HUES64 (cell line): ENCODE data around the gene COQ8B.

Experiments
- H3K27ac ChIP-seq: 2 replicates; pipeline ENCODE4 v1.7.0; 2013; ENCODE audit warnings: low read depth, low read length, inconsistent platforms
- H3K27me3 ChIP-seq: 2 replicates; pipeline ENCODE4 v1.6.1; 2013; ENCODE audit warnings: mild to moderate bottlenecking, low read length; ENCODE audit not compliant: insufficient read depth
- H3K36me3 ChIP-seq: 2 replicates; pipeline ENCODE4 v1.6.1; 2013; ENCODE audit warnings: mild to moderate bottlenecking, low read length; ENCODE audit not compliant: insufficient read depth
- H3K4me1 ChIP-seq: 2 replicates; pipeline ENCODE4 v1.6.1; 2013; ENCODE audit warnings: mild to moderate bottlenecking, low read length, moderate library complexity; ENCODE audit not compliant: insufficient read depth
- H3K4me3 ChIP-seq: 2 replicates; pipeline ENCODE4 v1.5.1; 2013; ENCODE audit warnings: mild to moderate bottlenecking, low read length, moderate library complexity
- H3K9ac ChIP-seq: 2 replicates; pipeline ENCODE4 v1.6.1; 2013; ENCODE audit warnings: mild to moderate bottlenecking, low read depth, low read length
- H3K9me3 ChIP-seq: 2 replicates; pipeline ENCODE4 v1.6.1; 2013; ENCODE audit warnings: low read depth, low read length; ENCODE audit not compliant: insufficient read depth
- WGBS: fragments of 150-250, 120-280 bp; methylation state at CpG from one replicate; pipeline ENCODE4 v1.1.7; 2013; ENCODE audit warnings: missing lambda C conversion rate; 5-methylcytosine and 5-hydroxymethylcytosine counted together

The COQ8B gene

GRCh38 chr19:40689339-40690049 lies 27.2 kb downstream of the COQ8B start:
- WGBS: 27% methylated on average over 18 of the region's 18 CpGs
- Histone ChIP-seq H3K9me3 (no peaks in the 10 kb centered on the region), H3K27me3 (no peaks in the 10 kb centered on the region), H3K36me3 (peaks cover 19% of the 10 kb centered on the region), H3K4me1 (peaks cover 5% of the 10 kb centered on the region; the same call in 1 of the 2 replicates), H3K4me3 (peak overlapping the region; percentile 73), H3K9ac (peak overlapping the region; percentile 73), H3K27ac (no peak overlapping the region)

DNA sequence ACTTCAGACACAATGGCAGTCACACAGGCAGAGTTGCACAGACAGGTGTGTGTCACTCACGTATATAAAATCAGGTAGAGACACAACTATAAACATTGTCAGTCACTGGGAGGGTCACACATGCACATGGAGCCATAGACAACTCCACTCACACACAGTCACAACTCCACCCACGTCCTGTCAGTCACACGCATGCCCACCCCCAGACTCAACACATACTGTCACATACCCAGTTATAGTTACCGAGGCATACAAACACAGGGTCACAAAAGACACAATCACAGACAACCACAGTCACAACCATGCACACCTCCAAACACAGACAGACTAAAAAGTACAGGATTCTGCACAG lies 27.7 kb downstream of the COQ8B start:
- H3K27ac ChIP-seq: no peak overlapping the region
- H3K4me1 ChIP-seq: peaks cover 5% of the 10 kb centered on the region; the same call in 1 of the 2 replicates
- peaks cover 18% of the 10 kb centered on the region for H3K36me3 ChIP-seq
- H3K9me3 ChIP-seq: no peaks in the 10 kb centered on the region
- no peaks in the 10 kb centered on the region for H3K27me3 ChIP-seq
- 86% methylated on average over 4 of the region's 4 CpGs for WGBS
- peak overlapping the region; percentile 73 for H3K4me3 ChIP-seq
- H3K9ac ChIP-seq: no peak overlapping the region; the same call in 1 of the 2 replicates

GRCh38 chr19:40688309-40688708 lies 28.4 kb downstream of the COQ8B start:
- 88% methylated on average over 1 of the region's 1 CpG for WGBS
- no peak overlapping the region for H3K4me3 ChIP-seq
- H3K36me3 ChIP-seq: peaks cover 21% of the 10 kb centered on the region
- no peak overlapping the region for H3K27ac ChIP-seq
- H3K4me1 ChIP-seq: peaks cover 5% of the 10 kb centered on the region; the same call in 1 of the 2 replicates
- no peaks in the 10 kb centered on the region for H3K27me3 ChIP-seq
- H3K9ac ChIP-seq: no peak overlapping the region
- H3K9me3 ChIP-seq: no peaks in the 10 kb centered on the region

- H3K4me3 ChIP-seq: no peak overlapping the region
- H3K9ac ChIP-seq: no peak overlapping the region
Observed at GRCh38 chr19:40687525-40688016, 29.1 kb downstream of the COQ8B start.

DNA sequence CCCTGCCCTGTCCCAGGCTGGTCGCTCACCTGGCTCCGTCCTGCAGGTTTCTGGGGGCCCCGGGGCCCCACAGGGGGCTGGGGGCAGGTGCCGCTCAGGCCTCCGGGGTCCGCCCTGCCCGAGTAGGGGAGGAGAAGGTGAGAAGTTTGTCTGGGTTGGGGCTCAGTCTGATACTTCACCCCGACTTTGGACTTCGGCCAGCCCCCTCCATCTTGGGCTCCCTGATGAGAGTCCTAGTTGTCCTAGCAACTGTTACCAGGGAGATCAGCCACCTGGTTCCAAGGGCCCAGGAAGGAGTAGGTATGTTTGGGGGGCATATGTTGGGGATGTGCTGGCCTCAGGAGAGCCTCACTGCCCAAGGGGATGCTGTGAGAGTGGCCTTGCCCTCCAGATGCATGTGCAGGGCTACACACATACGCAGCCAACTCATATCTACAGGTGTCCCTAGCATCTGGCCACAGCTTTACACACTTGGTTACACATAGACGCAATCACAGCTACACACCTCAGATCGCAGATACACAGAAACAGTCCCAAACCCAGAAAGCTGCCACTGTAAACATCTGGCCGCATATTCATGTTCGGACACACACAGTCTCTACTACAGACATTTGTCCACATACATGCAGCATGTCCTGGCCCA lies 29.7 kb downstream of the COQ8B start:
- H3K9ac ChIP-seq: no peak overlapping the region
- H3K27ac ChIP-seq: no peak overlapping the region
- no peak overlapping the region for H3K4me3 ChIP-seq
- no peaks in the 10 kb centered on the region for H3K27me3 ChIP-seq
- 96% methylated on average over 14 of the region's 14 CpGs for WGBS
- peaks cover 5% of the 10 kb centered on the region; the same call in 1 of the 2 replicates for H3K4me1 ChIP-seq
- peaks cover 34% of the 10 kb centered on the region for H3K36me3 ChIP-seq
- no peaks in the 10 kb centered on the region for H3K9me3 ChIP-seq

More at GRCh38 chr19:40687525-40688016, 29.1 kb downstream of the COQ8B start:
- H3K36me3 ChIP-seq: peaks cover 28% of the 10 kb centered on the region
- H3K9me3 ChIP-seq: no peaks in the 10 kb centered on the region
- WGBS: 92% methylated on average over 12 of the region's 12 CpGs
- H3K27ac ChIP-seq: no peak overlapping the region
- H3K4me1 ChIP-seq: peaks cover 5% of the 10 kb centered on the region; the same call in 1 of the 2 replicates
- no peaks in the 10 kb centered on the region for H3K27me3 ChIP-seq

GRCh38 chr19:40685563-40685962 lies 31.1 kb downstream of the COQ8B start:
- Histone ChIP-seq H3K27me3 (no peaks in the 10 kb centered on the region), H3K4me1 (no peaks in the 10 kb centered on the region), H3K27ac (no peak overlapping the region), H3K36me3 (peaks cover 45% of the 10 kb centered on the region), H3K4me3 (no peak overlapping the region), H3K9ac (no peak overlapping the region), H3K9me3 (no peaks in the 10 kb centered on the region)
- 97% methylated on average over 6 of the region's 6 CpGs for WGBS

DNA sequence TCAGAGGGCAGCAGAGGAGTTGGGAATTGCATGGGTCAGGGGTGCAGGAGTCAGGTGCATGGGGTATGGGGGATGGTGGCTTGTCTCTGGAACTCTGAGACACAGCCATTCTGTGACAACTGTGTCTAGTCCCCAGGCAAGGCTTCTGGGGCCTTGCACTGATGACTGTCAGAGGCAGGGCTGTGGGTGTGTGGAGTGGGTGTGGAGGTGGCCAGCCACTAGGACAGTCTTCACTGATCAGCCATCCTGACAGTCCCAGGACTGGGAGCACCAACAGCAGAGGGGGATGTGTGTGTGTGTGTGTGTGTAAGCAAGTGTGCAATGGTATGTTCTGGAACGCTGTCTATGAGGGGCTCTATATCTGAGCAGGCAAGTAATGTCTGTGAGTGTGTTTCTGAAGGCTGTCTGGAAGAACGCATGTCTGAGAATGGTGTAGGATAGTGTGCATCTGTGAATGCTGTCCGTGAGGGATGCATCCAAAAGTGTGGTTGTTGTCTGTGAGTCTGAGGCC lies 31.6 kb downstream of the COQ8B start:
- WGBS: 92% methylated on average over 3 of the region's 3 CpGs
- Histone ChIP-seq H3K9me3 (no peaks in the 10 kb centered on the region), H3K36me3 (peaks cover 46% of the 10 kb centered on the region), H3K27me3 (no peaks in the 10 kb centered on the region), H3K4me1 (no peaks in the 10 kb centered on the region), H3K4me3 (no peak overlapping the region), H3K9ac (no peak overlapping the region), H3K27ac (no peak overlapping the region)

DNA sequence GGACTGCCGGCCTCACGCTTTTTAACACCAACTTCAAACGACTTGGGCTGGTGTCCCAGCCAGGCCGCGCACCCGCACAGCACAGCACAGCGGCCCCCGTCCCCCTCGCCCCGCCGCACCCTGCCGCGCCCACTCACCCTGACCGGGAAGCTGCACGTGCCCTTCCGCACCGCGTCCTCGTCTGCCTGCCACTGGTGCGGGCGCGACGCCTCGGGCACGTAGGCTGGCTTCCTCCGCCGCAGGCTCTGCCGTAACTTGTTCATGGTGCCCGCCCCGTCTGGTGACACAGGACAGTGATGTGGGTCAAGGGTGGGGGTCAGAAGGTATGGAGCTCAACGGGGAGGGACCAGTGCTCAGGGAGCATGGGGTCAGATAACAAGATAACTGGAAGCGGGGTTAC lies 32.4 kb downstream of the COQ8B start:
- no peaks in the 10 kb centered on the region for H3K4me1 ChIP-seq
- H3K27me3 ChIP-seq: no peaks in the 10 kb centered on the region
- H3K4me3 ChIP-seq: no peak overlapping the region
- no peaks in the 10 kb centered on the region for H3K9me3 ChIP-seq
- H3K27ac ChIP-seq: no peak overlapping the region
- 96% methylated on average over 32 of the region's 32 CpGs for WGBS
- no peak overlapping the region for H3K9ac ChIP-seq
- peaks cover 52% of the 10 kb centered on the region for H3K36me3 ChIP-seq

GRCh38 chr19:40683437-40683836 lies 33.2 kb downstream of the COQ8B start:
- Histone ChIP-seq H3K4me3 (no peak overlapping the region), H3K4me1 (no peaks in the 10 kb centered on the region), H3K9ac (no peak overlapping the region), H3K9me3 (no peaks in the 10 kb centered on the region), H3K27me3 (no peaks in the 10 kb centered on the region), H3K36me3 (peaks cover 60% of the 10 kb centered on the region), H3K27ac (no peak overlapping the region)
- 95% methylated on average over 9 of the region's 9 CpGs for WGBS

- H3K36me3 ChIP-seq: peaks cover 70% of the 10 kb centered on the region
- H3K4me3 ChIP-seq: no peak overlapping the region
- WGBS: 90% methylated on average over 13 of the region's 18 CpGs
- H3K27ac ChIP-seq: no peak overlapping the region
- H3K9me3 ChIP-seq: no peaks in the 10 kb centered on the region
- no peaks in the 10 kb centered on the region for H3K4me1 ChIP-seq
- H3K9ac ChIP-seq: no peak overlapping the region
- no peaks in the 10 kb centered on the region for H3K27me3 ChIP-seq
Observed at GRCh38 chr19:40682431-40682964, 34.2 kb downstream of the COQ8B start.

- 88% methylated on average over 4 of the region's 4 CpGs for WGBS
- H3K27ac ChIP-seq: no peak overlapping the region
- H3K9me3 ChIP-seq: no peaks in the 10 kb centered on the region
- no peaks in the 10 kb centered on the region for H3K4me1 ChIP-seq
- H3K4me3 ChIP-seq: no peak overlapping the region
- no peak overlapping the region for H3K9ac ChIP-seq
- peaks cover 79% of the 10 kb centered on the region for H3K36me3 ChIP-seq
- no peaks in the 10 kb centered on the region for H3K27me3 ChIP-seq
Observed at GRCh38 chr19:40681039-40681438, 35.6 kb downstream of the COQ8B start.
